Thyroid gland (tissue), 4 donors: Measurements from ENCODE around the gene ZBP1. TPM values are rescaled to one million over a fixed set of nuclear protein-coding genes. Genes with fewer than 3 reads are reported as not detected.

Experiments
- DNase-seq, 2 donors: peaks; one replicate each; pipeline ENCODE4 v3.0.0-alpha.2; 2019
- H3K27ac ChIP-seq, 3 donors: fragments of 200-600 bp; sonication (generic); 1 replicate in 2 of 3; 2 replicates in 1 of 3; pipeline ENCODE4 v1.5.1; 2016 to 2019; ENCODE audit warnings: mild to moderate bottlenecking in 1 of 3, moderate library complexity in 1 of 3
- H3K27me3 ChIP-seq: fragments of 200-600 bp; sonication (generic); one replicate; pipeline ENCODE4 v1.5.1; 2019
- H3K36me3 ChIP-seq, 2 donors: fragments of 200-600 bp; sonication (generic); one replicate each; pipeline ENCODE4 v1.5.1; 2016 to 2019
- H3K4me1 ChIP-seq, 2 donors: fragments of 200-600 bp; sonication (generic); one replicate each; pipeline ENCODE4 v1.5.1; 2017 to 2019
- H3K4me3 ChIP-seq, 3 donors: fragments of 200-600 bp; sonication (generic); replicated peaks in 1 of 3; 1 replicate in 2 of 3; 2 replicates in 1 of 3; pipeline ENCODE4 v1.5.1; 2016; ENCODE audit warnings: mild to moderate bottlenecking in 1 of 3
- H3K9me3 ChIP-seq: fragments of 200-600 bp; sonication (generic); one replicate; pipeline ENCODE4 v1.5.1; 2017
- CTCF ChIP-seq, 6 experiments: fragments of 200-600 bp in 3 of 6; fragments of 450-650 bp in 3 of 6; sonication (generic) in 3 of 6; IDR thresholded peaks; one replicate each; pipeline ENCODE4 v1.5.1; 2016 to 2019; ENCODE audit warnings: antibody characterized with exemption in 6 of 6, mild to moderate bottlenecking in 2 of 6, inconsistent platforms in 1 of 6, moderate library complexity in 1 of 6
- POLR2A ChIP-seq, 2 donors: fragments of 450-650 bp; IDR thresholded peaks; one replicate each; pipeline ENCODE4 v1.6.1; 2017; ENCODE audit warnings: antibody characterized with exemption in 2 of 2, mild to moderate bottlenecking in 2 of 2, moderate library complexity in 1 of 2
- WGBS, 2 donors: methylation state at CpG; one replicate each; pipeline ENCODE4 v1.1.5; 2017; 5-methylcytosine and 5-hydroxymethylcytosine counted together
- intact Hi-C: fragments of 100-400 bp; cut with DNase I; formaldehyde crosslinking; loops from one replicate; pipeline ENCODE4 v1.15.1; 2023
- total RNA-seq, 4 donors: library from RNA; depleted of rRNA; stranded (reverse); fragments of >200 nt; gene quantifications; one replicate each; pipeline ENCODE4 v1.2.3, GENCODE V29; 2016

ZBP1 gene
- 1 to 10 TPM in 1 of 4 donors, under 1 TPM in 2, not detected in 1; 0.33 to 1.5 (median 0.34) TPM for total RNA-seq

GRCh38 chr20:57620274-57620990, at the start of gene ZBP1:
Gene ZBP1, minus strand, starts transcription at chr20:57620426. Its CDS starts 131 bp downstream, at chr20:57620295.
- Histone ChIP-seq H3K27me3 (no peaks in the 10 kb centered on the region), H3K27ac (peak within 1 kb of the TSS in 1 of 3 donors; percentile 2), H3K4me1 (peaks cover 0 to 11% of the 10 kb centered on the region in 2 donors), H3K9me3 (no peaks in the 10 kb centered on the region), H3K4me3 (no peak within 1 kb of the TSS), H3K36me3 (no peaks in the 10 kb centered on the region)
- WGBS, 2 donors, result 72 to 83% methylated on average over 18 of the region's 18 CpGs
- no peak for DNase-seq
- intact Hi-C loops, result no loop called here
- no peak for TF ChIP-seq CTCF (IDR thresholded peaks at IDR 0.05)
- no peak for TF ChIP-seq POLR2A (IDR thresholded peaks at IDR 0.05)

GRCh38 chr20:57669632-57670031, 49.4 kb upstream of the ZBP1 start:
- no peak overlapping the region for H3K27ac ChIP-seq
- H3K9me3 ChIP-seq, result no peaks in the 10 kb centered on the region
- H3K27me3 ChIP-seq, result no peaks in the 10 kb centered on the region
- no peak overlapping the region for H3K4me3 ChIP-seq
- TF ChIP-seq POLR2A (IDR thresholded peaks at IDR 0.05) (no peak), CTCF (IDR thresholded peaks at IDR 0.05) (no peak)
- WGBS, 2 donors, result 92 to 93% methylated on average over 8 of the region's 8 CpGs
- H3K4me1 ChIP-seq, result peaks cover 17 to 18% of the 10 kb centered on the region in 2 donors
- no peak for DNase-seq
- intact Hi-C loops, result loop anchor here (5.0 kb wide), 1 partner anchor 38 kb away; no protein-coding TSS in a partner anchor
- H3K36me3 ChIP-seq, result no peaks in the 10 kb centered on the region

GRCh38 chr20:57667924-57668782, 47.9 kb upstream of the ZBP1 start:
- Histone ChIP-seq H3K4me1 (peaks cover 17 to 18% of the 10 kb centered on the region in 2 donors), H3K27me3 (no peaks in the 10 kb centered on the region), H3K4me3 (no peak overlapping the region), H3K9me3 (no peaks in the 10 kb centered on the region), H3K36me3 (no peaks in the 10 kb centered on the region), H3K27ac (peak overlapping the region; percentile 76 to 98 (median 97))
- DNase-seq, result peak; percentile 96 to 97
- WGBS, 2 donors, result 46% methylated on average over 14 to 17 of the region's 18 CpGs
- TF ChIP-seq POLR2A (IDR thresholded peaks at IDR 0.05), result peak in 1 of 2 donors; percentile 28
- TF ChIP-seq CTCF (IDR thresholded peaks at IDR 0.05), result no peak
- intact Hi-C loops, result loop anchor here (5.0 kb wide), 1 partner anchor 39 kb away; no protein-coding TSS in a partner anchor

- Histone ChIP-seq H3K4me3 (no peak overlapping the region), H3K27me3 (no peaks in the 10 kb centered on the region), H3K9me3 (no peaks in the 10 kb centered on the region), H3K27ac (peak overlapping the region; percentile 76 to 98 (median 97)), H3K4me1 (peaks cover 17 to 18% of the 10 kb centered on the region in 2 donors), H3K36me3 (no peaks in the 10 kb centered on the region)
- 69 to 79% methylated on average over 15 of the region's 16 CpGs for WGBS, 2 donors
- DNase-seq, result peak; percentile 14 to 26
- TF ChIP-seq POLR2A (IDR thresholded peaks at IDR 0.05) (no peak), CTCF (IDR thresholded peaks at IDR 0.05) (no peak)
- intact Hi-C loops, result loop anchor here (5.0 kb wide), 1 partner anchor 40 kb away; no protein-coding TSS in a partner anchor
Measured at GRCh38 chr20:57667388-57667787, 47.2 kb upstream of the ZBP1 start.
